Glomerular visceral epithelial cell (primary cell): Measurements from ENCODE around the gene SLC22A12.
"Not testable (repeated sequence)": the region's sequence is repeated elsewhere in the genome, so short reads cannot be mapped to it uniquely, and the experiment has no call there.

ENCODE experiments used
- DNase-seq: peaks from one replicate; pipeline ENCODE4 v3.0.0-alpha.2; 2016; ENCODE audit errors: extremely low spot score

The SLC22A12 gene

GRCh38 chr11:64585150-64585549 is 5.9 kb upstream of the SLC22A12 start:
- DNase-seq, result no peak

GRCh38 chr11:64586366-64586765 is 4.7 kb upstream of the SLC22A12 start:
- no peak for DNase-seq

GRCh38 chr11:64588701-64589100 is 2.3 kb upstream of the SLC22A12 start:
- DNase-seq, result no peak

- DNase-seq, result no peak
Observed at GRCh38 chr11:64591257-64592233, 525 bp downstream of the SLC22A12 start.

GRCh38 chr11:64592234-64592615 is 1.2 kb downstream of the SLC22A12 start:
- DNase-seq, result no peak

- no peak for DNase-seq
Observed at GRCh38 chr11:64592656-64593055, 1.6 kb downstream of the SLC22A12 start.

GRCh38 chr11:64593156-64594105 is 2.4 kb downstream of the SLC22A12 start:
- DNase-seq, result no peak

- no peak for DNase-seq
Observed at GRCh38 chr11:64594159-64594939, 3.3 kb downstream of the SLC22A12 start.

- not testable (repeated sequence) for DNase-seq
Observed at GRCh38 chr11:64595922-64596321, 4.9 kb downstream of the SLC22A12 start.

- DNase-seq, result no peak
Observed at GRCh38 chr11:64597671-64598101, 6.7 kb downstream of the SLC22A12 start.

- no peak for DNase-seq
Observed at GRCh38 chr11:64598106-64598796, 7.2 kb downstream of the SLC22A12 start.

GRCh38 chr11:64598797-64599697 is 8.0 kb downstream of the SLC22A12 start:
- DNase-seq, result no peak

GRCh38 chr11:64599698-64600211 is 8.7 kb downstream of the SLC22A12 start:
- DNase-seq, result no peak

- no peak for DNase-seq
Observed at GRCh38 chr11:64600281-64600992, 9.4 kb downstream of the SLC22A12 start.

- no peak for DNase-seq
Observed at GRCh38 chr11:64601605-64602465, 10.8 kb downstream of the SLC22A12 start.

GRCh38 chr11:64602466-64603070 is 11.5 kb downstream of the SLC22A12 start:
- DNase-seq, result no peak

- no peak for DNase-seq
Observed at GRCh38 chr11:64603411-64604110, 12.5 kb downstream of the SLC22A12 start.
